HepG2 (cell line): ENCODE data around the gene CYP19A1. TPM values are rescaled to one million over a fixed set of nuclear protein-coding genes. Genes with fewer than 3 reads are reported as not detected.
A peak's percentile ranks its signal among the peaks of the same experiment; 100 is the strongest.

Experiments
- ATAC-seq: fragments of 200-7000 bp; cut with Tn5 transposase; 3 replicates; pipeline ENCODE4 v1.9.1; 2020; ENCODE audit warnings: mild to moderate bottlenecking, moderate library complexity
- BruUV-seq: library from RNA; stranded (reverse); fragments of 400-500 nt; replicated peaks from 2 replicates; lab custom pipeline; 2021; lab: Mats Ljungman, UMichigan
- CTCF ChIA-PET: fragments of 300-600 bp; formaldehyde crosslinking; extraction: SDS; loops from one replicate; lab custom pipeline; 2021; ENCODE audit warnings: low total read pairs, inconsistent platforms, low intra/inter-chr PET ratio; lab: Yijun Ruan, JAX
- POLR2A ChIA-PET: fragments of 350-600 bp; sonication (Branson Sonifier 250); formaldehyde crosslinking; loops from one replicate; lab custom pipeline; 2020; ENCODE audit warnings: antibody characterized with exemption, inconsistent platforms; lab: Yijun Ruan, JAX
- DNase-seq: peaks from one replicate; pipeline ENCODE4 v3.0.0-alpha.2; 2015; ENCODE audit warnings: low spot score
- FAIRE-seq: peaks from 3 replicates; lab custom pipeline; 2011; peaks lifted over from hg19 to GRCh38; lab: Jason Lieb, UNC
- H2AFZ ChIP-seq: one replicate; pipeline ENCODE4 v1.6.1; 2011; ENCODE audit warnings: low read length, inconsistent platforms
- H3K27ac ChIP-seq: fragments of 300-600 bp; 3 replicates; pipeline ENCODE4 v1.8.0; 2011; ENCODE audit warnings: mixed run types, mild to moderate bottlenecking, mixed read lengths, low read length, inconsistent platforms; ENCODE audit not compliant: insufficient read depth; ENCODE audit errors: extremely low read length
- H3K27me3 ChIP-seq, 2 experiments: fragments of 200-600 bp in 1 of 2; 2 replicates in 1 of 2; 3 replicates in 1 of 2; pipeline versions ENCODE4 v1.6.0 to v1.8.0; 2011; ENCODE audit warnings: low read length in 2 of 2, mild to moderate bottlenecking in 2 of 2, moderate library complexity in 2 of 2, inconsistent platforms in 1 of 2; ENCODE audit not compliant: insufficient read depth in 2 of 2, control insufficient read depth in 1 of 2
- H3K36me3 ChIP-seq, 2 experiments: fragments of 200-600 bp in 1 of 2; replicated peaks in 1 of 2; 2 replicates in 1 of 2; 3 replicates in 1 of 2; pipeline versions ENCODE4 v1.5.1 to v1.8.0; 2011; ENCODE audit warnings: low read length in 2 of 2, inconsistent platforms in 1 of 2; ENCODE audit not compliant: insufficient read depth in 2 of 2, control insufficient read depth in 1 of 2
- H3K4me1 ChIP-seq: 2 replicates; pipeline ENCODE4 v1.5.1; 2012; ENCODE audit warnings: low read length, inconsistent platforms; ENCODE audit not compliant: insufficient read depth
- H3K4me2 ChIP-seq: 2 replicates; pipeline ENCODE4 v1.6.0; 2011; ENCODE audit warnings: low read depth, low read length, inconsistent platforms
- H3K4me3 ChIP-seq, 3 experiments: fragments of 200-600 bp in 1 of 3; sonication (generic), shearing (Covaris generic) in 1 of 3; replicated peaks in 1 of 3; 2 replicates each; pipeline ENCODE4 v1.5.1; 2011 to 2016; ENCODE audit warnings: low read length in 3 of 3, inconsistent platforms in 2 of 3, low read depth in 2 of 3, mild to moderate bottlenecking in 2 of 3, control low read depth in 1 of 3, mixed read lengths in 1 of 3; ENCODE audit not compliant: insufficient read depth in 1 of 3
- H3K79me2 ChIP-seq: one replicate; pipeline ENCODE4 v1.6.1; 2011; ENCODE audit warnings: low read length, inconsistent platforms; ENCODE audit not compliant: insufficient read depth
- H3K9ac ChIP-seq: 2 replicates; pipeline ENCODE4 v1.6.0; 2011; ENCODE audit warnings: mild to moderate bottlenecking, low read depth, low read length, inconsistent platforms; ENCODE audit not compliant: insufficient read depth
- H3K9me3 ChIP-seq: 2 replicates; pipeline ENCODE4 v1.5.1; 2012; ENCODE audit warnings: mild to moderate bottlenecking, low read length
- H4K20me1 ChIP-seq: 2 replicates; pipeline ENCODE4 v1.6.0; 2011; ENCODE audit warnings: inconsistent platforms, mild to moderate bottlenecking, low read length, moderate library complexity; ENCODE audit not compliant: insufficient read depth
- JUND ChIP-seq: sonication (generic); formaldehyde crosslinking; IDR thresholded peaks from 2 replicates; pipeline ENCODE4 v1.8.0; 2022; ENCODE audit warnings: mild to moderate bottlenecking, missing genetic modification reagents
- MBD4 ChIP-seq: IDR thresholded peaks from 2 replicates; pipeline ENCODE4 v1.6.1; 2012; ENCODE audit warnings: low read length, inconsistent platforms, borderline replicate concordance
- NCOA2 ChIP-seq: sonication (generic); formaldehyde crosslinking; IDR thresholded peaks from 2 replicates; pipeline ENCODE4 v1.8.0; 2022; ENCODE audit warnings: inconsistent platforms
- NFE2L2 ChIP-seq: fragments of 150-350 bp; IDR thresholded peaks from 2 replicates; pipeline ENCODE4 v1.6.1; 2014; ENCODE audit warnings: low read length
- PHF8 ChIP-seq: sonication (generic); formaldehyde crosslinking; IDR thresholded peaks from 2 replicates; pipeline ENCODE4 v1.5.0; 2020; ENCODE audit warnings: missing genetic modification reagents
- PRPF4 ChIP-seq: fragments of 200-400 bp; formaldehyde crosslinking; IDR thresholded peaks from 2 replicates; pipeline ENCODE4 v1.6.1; 2016; ENCODE audit warnings: low read length, low read depth; ENCODE audit not compliant: poor library complexity, severe bottlenecking
- SMAD9 ChIP-seq: sonication (generic); formaldehyde crosslinking; IDR thresholded peaks from 2 replicates; pipeline ENCODE4 v1.5.1; 2020; ENCODE audit warnings: mild to moderate bottlenecking, missing genetic modification reagents
- ZNF101 ChIP-seq: sonication (generic); formaldehyde crosslinking; IDR thresholded peaks from 2 replicates; pipeline ENCODE4 v1.4.0; 2020; ENCODE audit warnings: mild to moderate bottlenecking, low read depth, missing genetic modification reagents, borderline replicate concordance
- ZNF136 ChIP-seq: sonication (generic); formaldehyde crosslinking; IDR thresholded peaks from 2 replicates; pipeline ENCODE4 v1.8.1; 2022; ENCODE audit warnings: low read depth, mild to moderate bottlenecking, moderate library complexity, missing genetic modification reagents
- ZNF562 ChIP-seq: sonication (generic); formaldehyde crosslinking; IDR thresholded peaks from 2 replicates; pipeline ENCODE4 v1.8.0; 2022; ENCODE audit warnings: missing genetic modification reagents, borderline replicate concordance
- WGBS: methylation state at CpG from one replicate; pipeline ENCODE4 v1.1.6; 2017; ENCODE audit warnings: low lambda C conversion rate; 5-methylcytosine and 5-hydroxymethylcytosine counted together
- in situ Hi-C: cut with HindIII; loops from 2 replicates; pipeline ENCODE4 v1.10.0; 2017; ENCODE audit warnings: low pct_unique_long_range_greater_than_20kb; ENCODE audit not compliant: extremely low pct_ligation_motif_present
- intact Hi-C: fragments of 100-400 bp; cut with micrococcal nuclease; formaldehyde crosslinking; loops from one replicate; pipeline ENCODE4 v1.10.0; 2022; ENCODE audit not compliant: unreplicated experiment
- polyA plus RNA-seq, 8 experiments: library from polyadenylated mRNA; depleted of rRNA in 3 of 8; stranded (reverse) in 7 of 8; unstranded in 1 of 8; fragments of >200 nt; fragmentation: Illumina TruSeq in 4 of 8; extraction: Trizol in 4 of 8; gene quantifications; 2 replicates each; pipeline versions ENCODE4 v1.2.1 to v1.2.3, GENCODE V29; 2011 to 2016; ENCODE audit warnings: low read depth in 4 of 8, missing spikeins in 1 of 8, mixed read lengths in 1 of 8; ENCODE audit not compliant: insufficient read depth in 1 of 8
- total RNA-seq, 5 experiments: library from RNA; depleted of rRNA; stranded (reverse); fragments of >200 nt; fragmentation: Illumina TruSeq; extraction: Trizol; gene quantifications; 2 replicates each; pipeline ENCODE4 v1.2.3, GENCODE V29; 2016; ENCODE audit warnings: low read depth in 1 of 5
- TF ChIP-seq, protein P1 (sequence below): sonication (generic); formaldehyde crosslinking; conservative IDR thresholded peaks from 2 replicates; pipeline ENCODE4 v1.8.0; 2022; ENCODE audit warnings: missing genetic modification reagents
- TF ChIP-seq, protein P2 (sequence below): sonication (generic); formaldehyde crosslinking; IDR thresholded peaks from 2 replicates; pipeline ENCODE4 v1.8.1; 2023; ENCODE audit warnings: missing genetic modification reagents, mild to moderate bottlenecking, borderline replicate concordance

CYP19A1 gene
- total and polyA plus RNA-seq, 2 of the 13 experiments (the other 11 are each of a cell fraction or from before 2014, with no cell fraction given) = 10.9 to 23.0 TPM

DNA sequence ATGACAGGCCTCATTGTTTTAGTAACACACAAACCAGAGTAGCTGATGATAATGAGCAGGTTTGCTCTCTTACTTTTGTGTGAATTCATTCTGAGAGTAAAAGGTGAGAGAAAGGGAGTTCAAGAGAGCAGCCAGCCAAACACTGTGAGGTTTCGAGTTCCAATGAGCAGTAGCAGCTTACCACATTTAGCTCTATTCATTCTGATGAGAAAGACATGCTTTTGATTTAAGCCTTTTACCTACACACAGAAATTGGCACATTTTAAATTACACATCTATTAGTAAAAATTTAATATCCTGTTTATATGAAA is 31.0 kb upstream of the CYP19A1 start:
- no peak overlapping the region for H2AFZ ChIP-seq
- H3K27me3 ChIP-seq = no peaks in the 10 kb centered on the region
- no peak for ATAC-seq
- no peak for FAIRE-seq
- H3K36me3 ChIP-seq = no peaks in the 10 kb centered on the region
- no peaks in the 10 kb centered on the region for H3K9me3 ChIP-seq
- H3K9ac ChIP-seq = no peak overlapping the region
- no peak overlapping the region for H3K4me2 ChIP-seq
- H3K4me1 ChIP-seq = peaks cover 43% of the 10 kb centered on the region
- H3K4me3 ChIP-seq = no peak overlapping the region
- BruUV-seq = no TSS peak
- no peak for DNase-seq
- 53% methylated on average over 1 of the region's 1 CpG for WGBS
- CTCF ChIA-PET = no interaction called here
- in situ Hi-C loops (no loop called here), intact Hi-C loops (loop anchor here (5.0 kb wide), 1 partner anchor 82 kb away; no protein-coding TSS in a partner anchor)
- H3K79me2 ChIP-seq = no peaks in the 10 kb centered on the region
- no peak overlapping the region for H3K27ac ChIP-seq
- no peaks in the 10 kb centered on the region for H4K20me1 ChIP-seq
- TF ChIP-seq PHF8 (CRISPR knock-in tag) (no peak), SMAD9 (CRISPR knock-in tag) (no peak), MBD4 (no peak), ZNF136 (CRISPR knock-in tag) (no peak)
- TF ChIP-seq, all 625 proteins: peak for 0
- POLR2A ChIA-PET = no interaction called here

GRCh38 chr15:51368751-51369450 is 30.5 kb upstream of the CYP19A1 start:
- Histone ChIP-seq H3K4me3 (no peak overlapping the region), H3K36me3 (no peaks in the 10 kb centered on the region), H2AFZ (no peak overlapping the region), H3K79me2 (no peaks in the 10 kb centered on the region), H3K9me3 (no peaks in the 10 kb centered on the region), H3K27ac (no peak overlapping the region), H3K9ac (no peak overlapping the region), H3K4me1 (peaks cover 43% of the 10 kb centered on the region), H3K27me3 (no peaks in the 10 kb centered on the region), H4K20me1 (no peaks in the 10 kb centered on the region), H3K4me2 (no peak overlapping the region)
- BruUV-seq = no TSS peak
- ATAC-seq (peak; percentile 18; the same call in 1 of the 3 replicates), DNase-seq (peak; percentile 42), FAIRE-seq (peak; percentile 26)
- intact Hi-C loops (loop anchor here (5.0 kb wide), 1 partner anchor 82 kb away; no protein-coding TSS in a partner anchor), in situ Hi-C loops (no loop called here)
- CTCF ChIA-PET = no interaction called here
- WGBS = 22% methylated on average over 3 of the region's 3 CpGs
- POLR2A ChIA-PET = no interaction called here
- TF ChIP-seq JUND (CRISPR knock-in tag) = no peak
- no peak for TF ChIP-seq ZNF101 (CRISPR knock-in tag)
- TF ChIP-seq ZNF562 (CRISPR knock-in tag) = no peak
- TF ChIP-seq NCOA2 (CRISPR knock-in tag) = peak; percentile 15; the same call in 1 of the 2 replicates
- TF ChIP-seq NFE2L2 = peak; percentile 55; the same call in 1 of the 2 replicates
- TF ChIP-seq PRPF4 = no peak
- TF ChIP-seq, protein P1, sequence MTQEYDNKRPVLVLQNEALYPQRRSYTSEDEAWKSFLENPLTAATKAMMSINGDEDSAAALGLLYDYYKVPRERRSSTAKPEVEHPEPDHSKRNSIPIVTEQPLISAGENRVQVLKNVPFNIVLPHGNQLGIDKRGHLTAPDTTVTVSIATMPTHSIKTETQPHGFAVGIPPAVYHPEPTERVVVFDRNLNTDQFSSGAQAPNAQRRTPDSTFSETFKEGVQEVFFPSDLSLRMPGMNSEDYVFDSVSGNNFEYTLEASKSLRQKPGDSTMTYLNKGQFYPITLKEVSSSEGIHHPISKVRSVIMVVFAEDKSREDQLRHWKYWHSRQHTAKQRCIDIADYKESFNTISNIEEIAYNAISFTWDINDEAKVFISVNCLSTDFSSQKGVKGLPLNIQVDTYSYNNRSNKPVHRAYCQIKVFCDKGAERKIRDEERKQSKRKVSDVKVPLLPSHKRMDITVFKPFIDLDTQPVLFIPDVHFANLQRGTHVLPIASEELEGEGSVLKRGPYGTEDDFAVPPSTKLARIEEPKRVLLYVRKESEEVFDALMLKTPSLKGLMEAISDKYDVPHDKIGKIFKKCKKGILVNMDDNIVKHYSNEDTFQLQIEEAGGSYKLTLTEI (CRISPR knock-in tag) = no peak
- TF ChIP-seq, protein P2, sequence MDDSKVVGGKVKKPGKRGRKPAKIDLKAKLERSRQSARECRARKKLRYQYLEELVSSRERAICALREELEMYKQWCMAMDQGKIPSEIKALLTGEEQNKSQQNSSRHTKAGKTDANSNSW (CRISPR knock-in tag) = no peak
